ENCODE results near the gene ARHGAP6. TPM values are rescaled to one million over a fixed set of nuclear protein-coding genes. Genes with fewer than 3 reads are reported as not detected.

The ARHGAP6 gene
- total and polyA plus RNA-seq, 9 of the 15 experiments (the other 6 are each of a cell fraction or from before 2014, with no cell fraction given): 12.5 to 63.6 (median 41.8) TPM

DNA sequence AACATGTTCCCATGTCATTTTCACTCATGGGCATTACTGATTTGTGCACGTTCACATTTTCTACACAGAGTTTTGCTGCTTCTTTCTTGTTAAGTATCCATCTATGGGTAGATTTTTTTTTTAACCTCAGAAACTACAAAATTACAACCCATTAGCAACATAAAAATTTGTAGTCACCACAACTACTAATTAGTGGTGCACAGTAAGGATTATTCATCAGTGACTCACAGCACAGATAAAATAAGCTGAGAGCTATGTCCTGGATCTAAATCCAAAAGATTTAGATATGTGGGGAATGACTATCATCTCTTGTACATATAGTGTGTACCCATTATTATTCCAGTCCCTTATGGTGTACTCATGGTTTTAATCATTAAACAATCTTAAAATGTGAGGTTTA, 392.2 kb downstream of the ARHGAP6 start (continued):
- TF ChIP-seq, protein P1, sequence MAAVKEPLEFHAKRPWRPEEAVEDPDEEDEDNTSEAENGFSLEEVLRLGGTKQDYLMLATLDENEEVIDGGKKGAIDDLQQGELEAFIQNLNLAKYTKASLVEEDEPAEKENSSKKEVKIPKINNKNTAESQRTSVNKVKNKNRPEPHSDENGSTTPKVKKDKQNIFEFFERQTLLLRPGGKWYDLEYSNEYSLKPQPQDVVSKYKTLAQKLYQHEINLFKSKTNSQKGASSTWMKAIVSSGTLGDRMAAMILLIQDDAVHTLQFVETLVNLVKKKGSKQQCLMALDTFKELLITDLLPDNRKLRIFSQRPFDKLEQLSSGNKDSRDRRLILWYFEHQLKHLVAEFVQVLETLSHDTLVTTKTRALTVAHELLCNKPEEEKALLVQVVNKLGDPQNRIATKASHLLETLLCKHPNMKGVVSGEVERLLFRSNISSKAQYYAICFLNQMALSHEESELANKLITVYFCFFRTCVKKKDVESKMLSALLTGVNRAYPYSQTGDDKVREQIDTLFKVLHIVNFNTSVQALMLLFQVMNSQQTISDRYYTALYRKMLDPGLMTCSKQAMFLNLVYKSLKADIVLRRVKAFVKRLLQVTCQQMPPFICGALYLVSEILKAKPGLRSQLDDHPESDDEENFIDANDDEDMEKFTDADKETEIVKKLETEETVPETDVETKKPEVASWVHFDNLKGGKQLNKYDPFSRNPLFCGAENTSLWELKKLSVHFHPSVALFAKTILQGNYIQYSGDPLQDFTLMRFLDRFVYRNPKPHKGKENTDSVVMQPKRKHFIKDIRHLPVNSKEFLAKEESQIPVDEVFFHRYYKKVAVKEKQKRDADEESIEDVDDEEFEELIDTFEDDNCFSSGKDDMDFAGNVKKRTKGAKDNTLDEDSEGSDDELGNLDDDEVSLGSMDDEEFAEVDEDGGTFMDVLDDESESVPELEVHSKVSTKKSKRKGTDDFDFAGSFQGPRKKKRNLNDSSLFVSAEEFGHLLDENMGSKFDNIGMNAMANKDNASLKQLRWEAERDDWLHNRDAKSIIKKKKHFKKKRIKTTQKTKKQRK (IDR thresholded peaks at IDR 0.05; ENCODE audit: borderline replicate concordance, low read depth, low read length): no peak
- no peak for TF ChIP-seq ZNF134 (CRISPR knock-in tag; conservative IDR thresholded peaks at IDR 0.05)
- no peak for TF ChIP-seq STAG1 (CRISPR knock-in tag; IDR thresholded peaks at IDR 0.05; ENCODE audit: borderline replicate concordance)
- no peak for TF ChIP-seq ZNF707 (CRISPR knock-in tag; conservative IDR thresholded peaks at IDR 0.05)
- TF ChIP-seq HDAC2 (IDR thresholded peaks at IDR 0.05): no peak
- TF ChIP-seq POLR2AphosphoS5 (IDR thresholded peaks at IDR 0.05; ENCODE audit: control insufficient read depth, insufficient read depth, low read depth, low read length): no peak
- TF ChIP-seq MEF2D (tag; conservative IDR thresholded peaks at IDR 0.05; ENCODE audit: low read depth): no peak
- TF ChIP-seq POLR2G (IDR thresholded peaks at IDR 0.05; ENCODE audit: low read depth, low read length): no peak
- TF ChIP-seq, protein P2, sequence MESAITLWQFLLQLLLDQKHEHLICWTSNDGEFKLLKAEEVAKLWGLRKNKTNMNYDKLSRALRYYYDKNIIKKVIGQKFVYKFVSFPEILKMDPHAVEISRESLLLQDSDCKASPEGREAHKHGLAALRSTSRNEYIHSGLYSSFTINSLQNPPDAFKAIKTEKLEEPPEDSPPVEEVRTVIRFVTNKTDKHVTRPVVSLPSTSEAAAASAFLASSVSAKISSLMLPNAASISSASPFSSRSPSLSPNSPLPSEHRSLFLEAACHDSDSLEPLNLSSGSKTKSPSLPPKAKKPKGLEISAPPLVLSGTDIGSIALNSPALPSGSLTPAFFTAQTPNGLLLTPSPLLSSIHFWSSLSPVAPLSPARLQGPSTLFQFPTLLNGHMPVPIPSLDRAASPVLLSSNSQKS (CRISPR knock-in tag; IDR thresholded peaks at IDR 0.05): no peak
- TF ChIP-seq DACH1 (IDR thresholded peaks at IDR 0.05; ENCODE audit: partially characterized antibody): peak; percentile 51
